HepG2 (cell line): ENCODE data around the gene METTL26. TPM values are rescaled to one million over a fixed set of nuclear protein-coding genes. Genes with fewer than 3 reads are reported as not detected.
A peak's percentile ranks its signal among the peaks of the same experiment; 100 is the strongest.

Experiments
- GMEB2 ChIP-seq: IDR thresholded peaks from 2 replicates; pipeline ENCODE4 v1.6.1; 2016; ENCODE audit warnings: missing biosample characterization, missing genetic modification reagents, low read depth
- GTF3A ChIP-seq: sonication (generic); formaldehyde crosslinking; conservative IDR thresholded peaks from 2 replicates; pipeline ENCODE4 v1.4.0; 2020; ENCODE audit warnings: mild to moderate bottlenecking, missing genetic modification reagents
- KAT8 ChIP-seq: IDR thresholded peaks from 2 replicates; pipeline ENCODE4 v1.6.1; 2016; ENCODE audit warnings: missing genetic modification reagents, missing compliant biosample characterization
- MAFK ChIP-seq, 2 experiments: IDR thresholded peaks in 1 of 2; conservative IDR thresholded peaks in 1 of 2; 2 replicates each; pipeline ENCODE4 v1.6.1; 2011; ENCODE audit warnings: improper control_type of control experiment in 2 of 2, low read length in 2 of 2
- SSRP1 ChIP-seq: IDR thresholded peaks from 2 replicates; pipeline ENCODE4 v1.6.1; 2016; ENCODE audit warnings: control low read depth
- ZBTB34 ChIP-seq: sonication (generic); formaldehyde crosslinking; IDR thresholded peaks from 2 replicates; pipeline ENCODE4 v1.8.0; 2022; ENCODE audit warnings: mild to moderate bottlenecking, missing genetic modification reagents
- ZBTB38 ChIP-seq: sonication (generic); formaldehyde crosslinking; IDR thresholded peaks from 2 replicates; pipeline ENCODE4 v1.5.1; 2020; ENCODE audit warnings: mild to moderate bottlenecking, missing genetic modification reagents
- ZBTB42 ChIP-seq: sonication (generic); formaldehyde crosslinking; IDR thresholded peaks from 2 replicates; pipeline ENCODE4 v1.5.0; 2020; ENCODE audit warnings: mild to moderate bottlenecking, missing genetic modification reagents
- ZFP1 ChIP-seq: IDR thresholded peaks from 2 replicates; pipeline ENCODE4 v1.6.1; 2016
- ZFX ChIP-seq: sonication (generic); formaldehyde crosslinking; IDR thresholded peaks from 2 replicates; pipeline ENCODE4 v1.4.0; 2020; ENCODE audit warnings: mild to moderate bottlenecking, low read depth, missing genetic modification reagents, moderate library complexity
- ZKSCAN5 ChIP-seq: sonication (generic); formaldehyde crosslinking; IDR thresholded peaks from 2 replicates; pipeline ENCODE4 v1.5.1; 2020; ENCODE audit warnings: mild to moderate bottlenecking, missing genetic modification reagents
- ZNF142 ChIP-seq: sonication (generic); formaldehyde crosslinking; IDR thresholded peaks from 2 replicates; pipeline ENCODE4 v1.4.0; 2020; ENCODE audit warnings: missing genetic modification reagents
- ZNF207 ChIP-seq: fragments of 450-650 bp; IDR thresholded peaks from 2 replicates; pipeline ENCODE4 v1.6.1; 2016; ENCODE audit warnings: antibody characterized with exemption, borderline replicate concordance
- ZNF34 ChIP-seq: sonication (generic); formaldehyde crosslinking; IDR thresholded peaks from 2 replicates; pipeline ENCODE4 v1.4.0; 2020; ENCODE audit warnings: mild to moderate bottlenecking, missing genetic modification reagents, borderline replicate concordance
- ZNF496 ChIP-seq: sonication (generic); formaldehyde crosslinking; IDR thresholded peaks from 2 replicates; pipeline ENCODE4 v1.8.1; 2023; ENCODE audit warnings: mild to moderate bottlenecking, moderate library complexity, missing genetic modification reagents; ENCODE audit not compliant: insufficient replicate concordance
- ZNF713 ChIP-seq: sonication (generic); formaldehyde crosslinking; IDR thresholded peaks from 2 replicates; pipeline ENCODE4 v1.4.0; 2020; ENCODE audit warnings: mild to moderate bottlenecking, missing genetic modification reagents
- ZNF746 ChIP-seq: sonication (generic); formaldehyde crosslinking; IDR thresholded peaks from 2 replicates; pipeline ENCODE4 v1.8.0; 2022; ENCODE audit warnings: mild to moderate bottlenecking, missing genetic modification reagents
- ZNF839 ChIP-seq: sonication (generic); formaldehyde crosslinking; IDR thresholded peaks from 2 replicates; pipeline ENCODE4 v1.4.0; 2020; ENCODE audit warnings: missing genetic modification reagents, mild to moderate bottlenecking, borderline replicate concordance
- polyA plus RNA-seq, 8 experiments: library from polyadenylated mRNA; depleted of rRNA in 3 of 8; stranded (reverse) in 7 of 8; unstranded in 1 of 8; fragments of >200 nt; fragmentation: Illumina TruSeq in 4 of 8; extraction: Trizol in 4 of 8; gene quantifications; 2 replicates each; pipeline versions ENCODE4 v1.2.1 to v1.2.3, GENCODE V29; 2011 to 2016; ENCODE audit warnings: low read depth in 4 of 8, missing spikeins in 1 of 8, mixed read lengths in 1 of 8; ENCODE audit not compliant: insufficient read depth in 1 of 8
- total RNA-seq, 5 experiments: library from RNA; depleted of rRNA; stranded (reverse); fragments of >200 nt; fragmentation: Illumina TruSeq; extraction: Trizol; gene quantifications; 2 replicates each; pipeline ENCODE4 v1.2.3, GENCODE V29; 2016; ENCODE audit warnings: low read depth in 1 of 5
- TF ChIP-seq, protein P1 (sequence below): sonication (generic); formaldehyde crosslinking; IDR thresholded peaks from 2 replicates; pipeline ENCODE4 v1.5.0; 2020; ENCODE audit warnings: missing genetic modification reagents, mild to moderate bottlenecking, borderline replicate concordance
- TF ChIP-seq, protein P2 (sequence below): IDR thresholded peaks from 2 replicates; pipeline ENCODE4 v1.6.1; 2016; ENCODE audit warnings: low read depth, borderline replicate concordance

METTL26 gene
- total and polyA plus RNA-seq, 2 of the 13 experiments (the other 11 are each of a cell fraction or from before 2014, with no cell fraction given), result 65.5 to 70.1 TPM

- TF ChIP-seq ZNF496 (CRISPR knock-in tag) (no peak), ZNF839 (CRISPR knock-in tag) (no peak), GMEB2 (no peak), ZNF207 (no peak), ZKSCAN5 (no peak), ZNF34 (CRISPR knock-in tag) (no peak), KAT8 (no peak), ZNF142 (CRISPR knock-in tag) (peak; percentile 25; the same call in 1 of the 2 replicates), MAFK (conservative IDR thresholded peaks at IDR 0.05 in 1 of 2, IDR thresholded peaks at IDR 0.05 in 1 of 2; ENCODE audit: low read length in 2 of 2) (no peak), ZBTB38 (no peak), ZNF713 (CRISPR knock-in tag) (no peak), ZNF746 (CRISPR knock-in tag) (no peak; the same call in 1 of the 2 replicates), ZBTB34 (no peak), ZFP1 (CRISPR knock-in tag) (no peak), GTF3A (CRISPR knock-in tag) (no peak), SSRP1 (CRISPR knock-in tag) (no peak; the same call in 1 of the 2 replicates), ZBTB42 (CRISPR knock-in tag) (peak; percentile 31; the same call in 1 of the 2 replicates), ZFX (CRISPR knock-in tag) (no peak; the same call in 1 of the 2 replicates)
- TF ChIP-seq, protein P1, sequence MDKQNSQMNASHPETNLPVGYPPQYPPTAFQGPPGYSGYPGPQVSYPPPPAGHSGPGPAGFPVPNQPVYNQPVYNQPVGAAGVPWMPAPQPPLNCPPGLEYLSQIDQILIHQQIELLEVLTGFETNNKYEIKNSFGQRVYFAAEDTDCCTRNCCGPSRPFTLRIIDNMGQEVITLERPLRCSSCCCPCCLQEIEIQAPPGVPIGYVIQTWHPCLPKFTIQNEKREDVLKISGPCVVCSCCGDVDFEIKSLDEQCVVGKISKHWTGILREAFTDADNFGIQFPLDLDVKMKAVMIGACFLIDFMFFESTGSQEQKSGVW (CRISPR knock-in tag), result peak; percentile 68; the same call in 1 of the 2 replicates
- TF ChIP-seq, protein P2, sequence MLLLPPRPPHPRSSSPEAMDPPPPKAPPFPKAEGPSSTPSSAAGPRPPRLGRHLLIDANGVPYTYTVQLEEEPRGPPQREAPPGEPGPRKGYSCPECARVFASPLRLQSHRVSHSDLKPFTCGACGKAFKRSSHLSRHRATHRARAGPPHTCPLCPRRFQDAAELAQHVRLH (CRISPR knock-in tag), result no peak
These were observed 416 bp downstream of the METTL26 start (continued) for GRCh38 chr16:635573-636205.
